ENCODE results near the gene CLINT1.

Gene CLINT1

GRCh38 chr5:157819502-157820115 lies 39.3 kb downstream of the CLINT1 start:
- DNase-seq: no peak

GRCh38 chr5:157818368-157818767 lies 40.6 kb downstream of the CLINT1 start:
- DNase-seq: no peak

DNA sequence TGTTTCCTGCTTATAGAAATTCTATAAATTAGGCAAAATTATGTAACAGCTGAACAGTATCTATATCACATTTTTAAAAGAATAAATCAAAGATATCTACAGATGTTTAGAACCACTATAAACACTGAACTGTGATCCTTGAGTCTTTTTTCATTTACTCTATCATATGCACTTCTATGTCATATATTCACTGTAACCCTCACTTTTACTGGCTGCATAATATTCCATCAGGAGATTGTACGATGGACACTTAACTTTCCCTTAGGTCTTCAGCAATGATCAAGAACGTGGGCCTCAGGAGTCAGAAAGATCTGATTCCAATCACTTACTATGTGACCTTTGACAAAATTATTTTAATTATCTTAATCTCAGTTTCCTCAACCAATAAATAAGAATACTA lies 41.0 kb downstream of the CLINT1 start:
- no peak for DNase-seq

- DNase-seq: no peak
These were observed 41.6 kb downstream of the CLINT1 start for GRCh38 chr5:157817387-157817702.

DNA sequence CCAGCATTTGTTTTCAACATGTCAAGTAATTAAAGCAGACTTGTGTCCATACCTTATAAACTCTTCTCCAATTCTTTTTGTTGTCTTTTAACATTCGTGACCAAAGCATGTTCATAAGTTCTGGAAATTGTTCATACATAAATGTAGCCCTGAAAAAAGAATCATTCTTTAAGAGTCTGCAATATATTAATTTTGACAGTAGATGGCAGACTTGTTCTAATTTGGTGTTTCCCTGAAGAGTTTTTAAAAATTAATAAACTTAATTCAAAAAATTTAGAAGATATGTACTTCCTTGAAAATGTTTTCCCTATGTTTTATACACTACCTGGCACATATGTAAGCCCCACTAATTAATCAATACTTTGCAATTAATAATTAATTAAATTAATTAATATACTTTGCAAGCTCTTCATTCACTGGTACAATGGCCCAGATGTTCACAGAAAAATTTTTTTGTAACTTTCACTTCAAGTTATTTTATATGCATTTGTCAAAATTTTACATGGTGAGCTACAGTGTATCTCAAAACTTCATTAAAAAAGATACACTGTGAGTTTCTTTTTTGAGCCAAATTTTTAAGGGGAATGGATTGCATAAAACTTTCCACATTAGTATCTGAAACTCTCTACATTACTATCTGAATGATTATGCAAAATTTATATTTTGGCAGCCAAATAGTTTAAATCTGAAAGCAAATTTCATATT lies 42.1 kb downstream of the CLINT1 start:
- no peak for DNase-seq

DNA sequence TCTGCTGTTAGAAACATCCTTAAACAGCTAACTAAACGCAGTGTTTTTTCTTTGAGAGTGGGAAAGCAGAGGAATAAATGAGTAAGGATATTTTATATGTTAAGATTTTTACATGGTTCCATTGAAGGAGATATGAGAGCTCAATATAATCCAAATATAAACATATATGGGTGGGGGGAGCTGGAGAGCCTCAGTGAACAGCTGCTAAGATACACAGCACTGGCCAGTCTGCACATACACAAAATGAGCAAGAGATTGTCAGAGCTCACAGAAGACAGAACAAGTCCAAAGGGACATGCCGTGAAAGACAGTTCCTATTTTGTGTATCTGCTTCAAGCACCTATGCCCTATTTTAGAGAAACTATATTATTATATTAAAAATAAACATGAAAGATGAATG lies 46.9 kb downstream of the CLINT1 start:
- DNase-seq: no peak

DNA sequence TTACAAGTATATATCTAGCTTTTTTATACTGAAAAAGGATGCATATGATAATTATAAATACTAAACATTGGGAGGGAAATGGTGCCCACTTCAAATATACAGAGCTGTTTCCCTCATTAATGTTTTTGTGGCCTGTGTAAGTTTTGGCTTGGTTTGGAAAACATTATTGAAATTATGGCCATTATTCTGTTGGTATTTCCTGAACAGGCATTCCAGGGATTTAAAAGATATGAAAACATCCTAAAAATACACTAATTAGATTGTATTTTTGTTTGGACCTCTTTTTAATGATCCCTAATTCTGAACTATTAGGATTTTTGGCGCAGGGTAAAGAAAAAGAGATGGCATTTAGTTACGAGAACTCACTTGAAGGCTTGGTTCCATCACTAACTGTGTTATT lies 50.9 kb downstream of the CLINT1 start:
- no peak for DNase-seq

GRCh38 chr5:157802736-157803135 lies 56.2 kb downstream of the CLINT1 start:
- no peak for DNase-seq

GRCh38 chr5:157800137-157800536 lies 58.8 kb downstream of the CLINT1 start:
- DNase-seq: no peak

DNA sequence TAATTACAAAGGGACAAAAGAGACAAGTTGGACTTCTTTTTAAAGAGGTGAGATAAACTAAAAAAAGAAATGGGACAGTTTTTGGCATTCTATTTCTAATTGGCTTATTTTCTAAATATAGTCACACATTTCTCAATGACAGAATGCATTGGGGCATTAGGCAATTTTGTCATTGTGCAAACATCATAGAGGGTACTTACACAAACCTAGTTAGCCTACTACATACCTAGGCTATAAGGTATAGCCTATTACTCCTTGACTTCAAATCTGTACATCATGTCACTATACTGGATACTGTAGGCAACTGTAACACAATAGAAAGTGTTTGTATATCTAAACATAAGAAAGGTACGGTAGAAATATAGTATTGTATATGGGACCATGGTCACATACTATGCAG lies 59.4 kb downstream of the CLINT1 start:
- no peak for DNase-seq

DNA sequence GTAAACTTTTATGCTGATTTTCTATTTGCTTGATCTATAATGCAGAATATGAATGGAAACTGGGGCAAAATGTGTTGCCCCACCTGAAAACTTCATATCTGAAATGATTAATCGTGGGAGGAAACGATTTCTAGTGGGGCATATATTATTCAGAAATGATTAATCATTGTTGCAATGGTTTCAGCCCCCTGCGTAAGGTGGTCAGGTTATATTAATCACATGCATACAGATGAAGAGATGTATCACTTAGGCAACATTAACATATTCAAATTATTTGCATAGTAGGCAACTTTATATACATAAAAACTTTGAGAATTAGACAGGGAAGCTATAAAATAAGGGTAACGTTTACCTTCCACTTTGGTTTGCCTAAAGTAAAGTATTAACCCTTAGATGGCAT lies 65.6 kb downstream of the CLINT1 start:
- no peak for DNase-seq

GRCh38 chr5:157785801-157786200 lies 73.1 kb downstream of the CLINT1 start:
- no peak for DNase-seq

- DNase-seq: no peak
These were observed 79.7 kb downstream of the CLINT1 start for GRCh38 chr5:157779221-157779620.

GRCh38 chr5:157778121-157778805 lies 80.7 kb downstream of the CLINT1 start:
- no peak for DNase-seq

- no peak for DNase-seq
These were observed 86.8 kb downstream of the CLINT1 start for GRCh38 chr5:157772127-157772526.

GRCh38 chr5:157770665-157771064 lies 88.3 kb downstream of the CLINT1 start:
- DNase-seq: no peak

- DNase-seq: no peak
These were observed 91.3 kb downstream of the CLINT1 start for GRCh38 chr5:157767689-157768088.

GRCh38 chr5:157766902-157767301 lies 92.0 kb downstream of the CLINT1 start:
- no peak for DNase-seq

DNA sequence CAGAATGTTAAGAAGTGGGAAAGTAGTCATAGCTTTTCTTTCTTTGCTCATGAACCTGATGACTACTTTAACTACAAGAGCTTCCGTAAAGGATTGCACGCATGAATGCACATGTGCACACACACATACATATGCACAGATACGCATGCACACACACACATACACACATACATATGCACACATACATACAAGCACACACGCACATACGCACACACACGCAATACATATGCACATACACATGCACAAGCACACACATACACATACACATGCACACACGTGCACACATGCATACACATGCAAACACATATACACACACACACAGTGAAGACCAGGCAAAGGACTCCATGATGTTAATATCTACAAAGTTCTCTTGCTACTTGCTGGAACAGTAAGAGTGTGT lies 92.5 kb downstream of the CLINT1 start:
- no peak for DNase-seq

DNA sequence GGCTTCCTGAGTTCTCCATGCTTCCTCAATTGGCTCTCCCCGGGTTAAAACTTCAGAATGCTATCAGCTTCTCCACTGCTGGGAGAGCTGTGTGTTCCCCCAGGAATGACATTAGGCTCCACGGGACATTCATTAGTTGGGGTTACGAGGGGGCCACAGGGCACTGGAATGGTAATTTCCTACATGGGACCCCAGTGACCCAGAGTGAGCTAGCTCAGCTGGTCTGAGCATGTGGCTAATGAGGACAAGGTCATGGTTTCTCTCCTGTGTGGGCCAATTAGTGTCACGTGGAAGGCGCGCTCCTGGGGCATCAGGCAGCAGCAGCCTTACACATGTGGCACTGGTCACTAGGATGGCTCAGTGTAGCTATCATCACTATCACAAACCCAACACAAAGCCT lies 94.4 kb downstream of the CLINT1 start:
- no peak for DNase-seq

- DNase-seq: no peak
These were observed 97.0 kb downstream of the CLINT1 start for GRCh38 chr5:157761690-157762621.

- DNase-seq: no peak
These were observed 100.2 kb downstream of the CLINT1 start for GRCh38 chr5:157758706-157759105.

GRCh38 chr5:157756122-157756521 lies 102.8 kb downstream of the CLINT1 start:
- DNase-seq: no peak
